Endodermal cell (in vitro differentiated cells): ENCODE results near the gene SRGN. TPM values are rescaled to one million over a fixed set of nuclear protein-coding genes. Genes with fewer than 3 reads are reported as not detected.

Source experiments
- DNase-seq: peaks from one replicate; pipeline ENCODE4 v3.0.0-alpha.2; 2017
- H3K27ac ChIP-seq: 2 replicates; pipeline ENCODE4 v1.5.1; 2013; ENCODE audit warnings: mild to moderate bottlenecking, low read depth, low read length, moderate library complexity
- H3K27me3 ChIP-seq: 2 replicates; pipeline ENCODE4 v1.6.1; 2013; ENCODE audit warnings: mild to moderate bottlenecking, low read length, moderate library complexity; ENCODE audit not compliant: insufficient read depth, control insufficient read depth, poor library complexity, severe bottlenecking
- H3K36me3 ChIP-seq: 2 replicates; pipeline ENCODE4 v1.7.0; 2013; ENCODE audit warnings: mild to moderate bottlenecking, low read length, moderate library complexity; ENCODE audit not compliant: control insufficient read depth, insufficient read depth
- H3K4me1 ChIP-seq: one replicate; pipeline ENCODE4 v1.7.0; 2013; ENCODE audit warnings: low read length; ENCODE audit not compliant: control insufficient read depth, insufficient read depth
- H3K4me3 ChIP-seq: 2 replicates; pipeline ENCODE4 v1.5.1; 2013; ENCODE audit warnings: mild to moderate bottlenecking, low read length, moderate library complexity
- H3K9ac ChIP-seq: 2 replicates; pipeline ENCODE4 v1.6.1; 2013; ENCODE audit warnings: mild to moderate bottlenecking, low read length, moderate library complexity; ENCODE audit not compliant: poor library complexity, severe bottlenecking; ENCODE audit errors: extremely low read depth
- H3K9me3 ChIP-seq: 2 replicates; pipeline ENCODE4 v1.6.1; 2013; ENCODE audit warnings: mild to moderate bottlenecking, low read length, moderate library complexity; ENCODE audit not compliant: control insufficient read depth
- H3K27ac Mint-ChIP-seq: 2 replicates; pipeline ENCODE4 v1.8.0; 2020; ENCODE audit warnings: mixed read lengths
- H3K27me3 Mint-ChIP-seq: 2 replicates; pipeline ENCODE4 v1.8.0; 2021; ENCODE audit warnings: mild to moderate bottlenecking, mixed read lengths; ENCODE audit not compliant: insufficient read depth
- H3K36me3 Mint-ChIP-seq: 2 replicates; pipeline ENCODE4 v1.8.0; 2020; ENCODE audit warnings: low read depth, mixed read lengths
- H3K4me1 Mint-ChIP-seq: 2 replicates; pipeline ENCODE4 v1.8.0; 2020; ENCODE audit warnings: mixed read lengths
- H3K4me3 Mint-ChIP-seq: 2 replicates; pipeline ENCODE4 v1.8.0; 2020; ENCODE audit warnings: mild to moderate bottlenecking, moderate library complexity, mixed read lengths
- H3K9me3 Mint-ChIP-seq: 2 replicates; pipeline ENCODE4 v1.8.0; 2020; ENCODE audit warnings: mild to moderate bottlenecking, mixed read lengths
- CTCF ChIP-seq: fragments of 200-600 bp; sonication (generic); conservative IDR thresholded peaks from 2 replicates; pipeline ENCODE4 v1.5.0; 2021; ENCODE audit warnings: antibody characterized with exemption, mild to moderate bottlenecking
- WGBS, 2 experiments: methylation state at CpG; one replicate each; pipeline versions ENCODE4 v1.1.5 to v1.1.7; 2013; ENCODE audit warnings: missing lambda C conversion rate in 2 of 2, mixed read lengths in 1 of 2; ENCODE audit not compliant: insufficient coverage in 1 of 2, insufficient read length in 1 of 2; 5-methylcytosine and 5-hydroxymethylcytosine counted together
- total RNA-seq, 2 donors: library from RNA; stranded (reverse); fragmentation: NEBNext Ultra II Directional in 1 of 2; extraction: Animal tissue kit (Norgen Biotek cat#: 25700) in 1 of 2; gene quantifications; 2 replicates in 1 of 2; 3 replicates in 1 of 2; pipeline ENCODE4 v1.2.1, GENCODE V29; 2021

The SRGN gene
- total RNA-seq, 2 donors from 2014 or later, result not detected

GRCh38 chr10:69124563-69125268, 36.8 kb downstream of the SRGN start:
- Histone ChIP-seq H3K36me3 (no peaks in the 10 kb centered on the region), H3K4me3 (peak overlapping the region; percentile 96), H3K9ac (peak overlapping the region; percentile 90), H3K4me1 (no peaks in the 10 kb centered on the region), H3K9me3 (no peaks in the 10 kb centered on the region), H3K27ac (peak overlapping the region; percentile 88), H3K27me3 (no peaks in the 10 kb centered on the region)
- peak; percentile 75 for DNase-seq
- Mint-ChIP-seq H3K9me3 (no peaks in the 10 kb centered on the region), H3K27ac (peak overlapping the region; percentile 95), H3K4me3 (peak overlapping the region; percentile 93), H3K27me3 (no peaks in the 10 kb centered on the region), H3K36me3 (peaks cover 2% of the 10 kb centered on the region), H3K4me1 (peaks cover 3% of the 10 kb centered on the region)
- TF ChIP-seq CTCF, result no peak
- 0% methylated on average over 14 to 26 of the region's 26 CpGs for WGBS, 2 experiments

- H3K27ac ChIP-seq, result no peak overlapping the region
- peak overlapping the region; percentile 90 for H3K9ac ChIP-seq
These were observed 37.7 kb downstream of the SRGN start for GRCh38 chr10:69125554-69125953.

GRCh38 chr10:69130251-69130650, 42.3 kb downstream of the SRGN start:
- no peak for DNase-seq
- H3K9me3 ChIP-seq, result no peaks in the 10 kb centered on the region
- no peak overlapping the region for H3K9ac ChIP-seq
- 80 to 91% methylated on average over 2 of the region's 2 CpGs for WGBS, 2 experiments
- no peaks in the 10 kb centered on the region for H3K27me3 ChIP-seq
- H3K36me3 ChIP-seq, result peaks cover 23% of the 10 kb centered on the region
- Mint-ChIP-seq H3K36me3 (peaks cover 26% of the 10 kb centered on the region), H3K4me1 (no peaks in the 10 kb centered on the region), H3K27me3 (no peaks in the 10 kb centered on the region), H3K27ac (no peak overlapping the region), H3K9me3 (no peaks in the 10 kb centered on the region), H3K4me3 (no peak overlapping the region)
- H3K27ac ChIP-seq, result no peak overlapping the region
- H3K4me3 ChIP-seq, result no peak overlapping the region
- TF ChIP-seq CTCF, result no peak
- no peaks in the 10 kb centered on the region for H3K4me1 ChIP-seq

More at GRCh38 chr10:69125554-69125953, 37.7 kb downstream of the SRGN start:
- Mint-ChIP-seq H3K36me3 (peaks cover 2% of the 10 kb centered on the region), H3K27ac (no peak overlapping the region), H3K9me3 (no peaks in the 10 kb centered on the region), H3K4me3 (peak overlapping the region; percentile 93), H3K27me3 (no peaks in the 10 kb centered on the region), H3K4me1 (peaks cover 3% of the 10 kb centered on the region)
- no peak for DNase-seq
- H3K4me3 ChIP-seq, result peak overlapping the region; percentile 96
- H3K9me3 ChIP-seq, result no peaks in the 10 kb centered on the region
- no CpG with 5 or more reads among the region's 1 CpG for WGBS, 2 experiments
- no peak for TF ChIP-seq CTCF
- H3K27me3 ChIP-seq, result no peaks in the 10 kb centered on the region
- no peaks in the 10 kb centered on the region for H3K4me1 ChIP-seq
- H3K36me3 ChIP-seq, result no peaks in the 10 kb centered on the region
